Adrenal gland (tissue), 12 donors: ENCODE data around the gene METTL5. TPM values are rescaled to one million over a fixed set of nuclear protein-coding genes. Genes with fewer than 3 reads are reported as not detected.
"Not testable (repeated sequence)": the region's sequence is repeated elsewhere in the genome, so short reads cannot be mapped to it uniquely, and the experiment has no call there.

ENCODE experiments used
- DNase-seq, 7 donors: peaks; one replicate each; pipeline ENCODE4 v3.0.0-alpha.2; 2019 to 2020
- H3K27ac ChIP-seq, 5 donors: fragments of 200-600 bp; sonication (generic) in 4 of 5; 1 replicate in 3 of 5; 2 replicates in 2 of 5; pipeline versions ENCODE4 v1.5.1 to v1.8.0; 2016 to 2020; ENCODE audit warnings: mild to moderate bottlenecking in 1 of 5
- H3K27me3 ChIP-seq: fragments of 200-600 bp; 2 replicates; pipeline ENCODE4 v1.8.0; 2021
- H3K36me3 ChIP-seq, 2 donors: fragments of 200-600 bp; replicated peaks in 1 of 2; 1 replicate in 1 of 2; 2 replicates in 1 of 2; pipeline versions ENCODE4 v1.5.1 to v1.8.0; 2018 to 2022
- H3K4me1 ChIP-seq, 2 donors: fragments of 200-600 bp; replicated peaks in 1 of 2; 1 replicate in 1 of 2; 2 replicates in 1 of 2; pipeline versions ENCODE4 v1.5.1 to v1.8.0; 2018 to 2021
- H3K4me3 ChIP-seq, 4 donors: fragments of 200-600 bp; sonication (generic) in 3 of 4; one replicate each; pipeline ENCODE4 v1.5.1; 2016 to 2018
- H3K9me3 ChIP-seq, 3 donors: fragments of 200-600 bp; sonication (generic) in 1 of 3; replicated peaks in 1 of 3; 1 replicate in 2 of 3; 2 replicates in 1 of 3; pipeline versions ENCODE4 v1.5.1 to v1.8.0; 2016 to 2021
- CTCF ChIP-seq, 6 experiments: fragments of 450-650 bp in 4 of 6; fragments of 200-600 bp in 2 of 6; sonication (generic) in 1 of 6; IDR thresholded peaks; 1 replicate in 5 of 6; 2 replicates in 1 of 6; pipeline versions ENCODE4 v1.5.1 to v1.8.0; 2016 to 2021; ENCODE audit warnings: antibody characterized with exemption in 6 of 6, mild to moderate bottlenecking in 2 of 6, moderate library complexity in 1 of 6
- POLR2A ChIP-seq, 2 donors: fragments of 450-650 bp; IDR thresholded peaks; one replicate each; pipeline ENCODE4 v1.6.1; 2017; ENCODE audit warnings: antibody characterized with exemption in 2 of 2, mild to moderate bottlenecking in 2 of 2, moderate library complexity in 1 of 2
- WGBS, 4 donors: extraction: QIAGEN DNeasy Blood & Tissue Kit in 2 of 4; methylation state at CpG; one replicate each; pipeline versions ENCODE4 v1.1.5 to v1.1.7; 2013 to 2017; 5-methylcytosine and 5-hydroxymethylcytosine counted together
- intact Hi-C, 2 donors: fragments of 100-400 bp; cut with DNase I; formaldehyde crosslinking; loops; one replicate each; pipeline versions ENCODE4 v1.14.1 to v1.15.0; 2022 to 2023
- polyA plus RNA-seq, 3 donors: library from polyadenylated mRNA; stranded (reverse); fragments of 200-250 nt in 2 of 3; fragments of 350-450 nt in 1 of 3; fragmentation: Illumina TruSeq in 1 of 3; extraction: RNeasy Lipid Tissue Mini Kit (QIAGEN cat#74804) in 1 of 3; gene quantifications; one replicate each; pipeline ENCODE4 v1.2.3, GENCODE V29; 2013 to 2014
- total RNA-seq, 9 donors: library from RNA; depleted of rRNA in 4 of 9; stranded (reverse); fragments of >200 nt in 4 of 9; fragments of 120-200 nt in 1 of 9; fragmentation: NEBNext Ultra II Directional in 1 of 9; extraction: Animal tissue kit (Norgen Biotek cat#: 25700) in 1 of 9; gene quantifications; one replicate each; pipeline versions ENCODE4 v1.1.0 to v1.2.4, GENCODE V29; 2013 to 2023
- donor health status: healthy with polysubstance abuse.
- donor health status: Bipolar disorder and iron deficiency.
- donor health status: DM: yes; HTN: yes; CAD: no.
- donor health status: DM: no; HTN: no; CAD: no.
- donor health status: DM: no; HTN: no; CAD: no.
- donor health status: DM: yes; HTN: yes; CAD: no.

METTL5 gene
- total and polyA plus RNA-seq, 12 donors: 18.2 to 89.1 (median 50.2) TPM

DNA sequence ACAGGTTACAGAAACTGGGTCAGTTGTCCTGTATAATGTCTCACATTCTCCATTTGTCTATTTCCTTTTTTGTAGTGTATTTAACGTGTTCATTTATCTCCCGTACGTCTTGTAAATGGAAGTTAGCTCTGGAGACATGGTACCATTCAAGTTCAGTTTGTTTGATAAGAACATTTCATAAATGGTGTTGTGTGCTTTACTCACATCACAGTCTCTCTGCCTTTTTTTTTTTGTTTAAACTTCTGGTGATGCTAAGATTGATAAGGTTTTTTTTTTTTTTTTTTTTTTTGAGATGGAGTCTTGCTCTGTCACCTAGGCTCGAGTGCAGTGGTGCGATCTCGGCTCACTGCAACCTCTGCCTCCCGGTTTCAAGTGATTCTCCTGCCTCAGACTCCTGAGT lies 44.2 kb upstream of the METTL5 start:
- intact Hi-C loops: no loop called here
- H3K4me3 ChIP-seq: no peak overlapping the region

GRCh38 chr2:169867579-169867978 lies 42.9 kb upstream of the METTL5 start:
- Histone ChIP-seq H3K9me3 (no peaks in the 10 kb centered on the region), H3K4me3 (no peak overlapping the region), H3K27ac (no peak overlapping the region), H3K27me3 (no peaks in the 10 kb centered on the region), H3K4me1 (peaks cover 0 to 19% of the 10 kb centered on the region in 2 donors), H3K36me3 (no peaks in the 10 kb centered on the region)
- TF ChIP-seq POLR2A (IDR thresholded peaks at IDR 0.05): no peak
- no peak for TF ChIP-seq CTCF (IDR thresholded peaks at IDR 0.05)
- intact Hi-C loops: no loop called here
- no peak for DNase-seq
- WGBS, 4 donors: 88 to 93% (median 89%) methylated on average over 3 of the region's 3 CpGs

More for the DNA sequence above, 44.2 kb upstream of the METTL5 start:
- 76 to 85% (median 84%) methylated on average over 6 to 7 of the region's 7 CpGs for WGBS, 4 donors
- no peak for DNase-seq
- Histone ChIP-seq H3K27ac (no peak overlapping the region), H3K9me3 (no peaks in the 10 kb centered on the region), H3K36me3 (no peaks in the 10 kb centered on the region), H3K4me1 (peaks cover 0 to 11% of the 10 kb centered on the region in 2 donors), H3K27me3 (no peaks in the 10 kb centered on the region)
- TF ChIP-seq POLR2A (IDR thresholded peaks at IDR 0.05): no peak
- TF ChIP-seq CTCF (IDR thresholded peaks at IDR 0.05): no peak

DNA sequence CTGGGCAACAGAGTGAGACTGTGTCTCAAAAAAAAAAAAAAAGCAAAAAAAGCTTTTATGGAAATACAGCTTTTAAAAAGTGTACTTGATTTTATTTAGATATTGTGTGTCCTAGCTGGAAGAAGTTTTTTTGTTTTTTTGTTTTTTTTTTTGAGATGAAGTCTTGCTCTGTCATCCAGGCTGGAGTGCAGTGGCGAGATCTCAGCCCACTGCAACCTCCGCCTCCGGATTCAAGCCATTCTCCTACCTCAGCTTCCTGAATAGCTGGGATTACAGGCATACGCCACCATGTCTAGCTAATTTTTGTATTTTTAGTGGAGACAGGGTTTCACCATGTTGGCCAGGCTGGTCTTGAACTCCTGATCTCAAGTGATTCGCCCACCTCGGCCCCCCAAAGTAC lies 41.5 kb upstream of the METTL5 start:
- H3K9me3 ChIP-seq, DNase-seq, intact Hi-C loops, H3K36me3 ChIP-seq, H3K27ac ChIP-seq, H3K27me3 ChIP-seq, H3K4me3 ChIP-seq: not testable (repeated sequence)
- H3K4me1 ChIP-seq: peaks cover 0 to 19% of the 10 kb centered on the region in 2 donors
- 94 to 99% (median 96%) methylated on average over 6 of the region's 6 CpGs for WGBS, 4 donors

DNA sequence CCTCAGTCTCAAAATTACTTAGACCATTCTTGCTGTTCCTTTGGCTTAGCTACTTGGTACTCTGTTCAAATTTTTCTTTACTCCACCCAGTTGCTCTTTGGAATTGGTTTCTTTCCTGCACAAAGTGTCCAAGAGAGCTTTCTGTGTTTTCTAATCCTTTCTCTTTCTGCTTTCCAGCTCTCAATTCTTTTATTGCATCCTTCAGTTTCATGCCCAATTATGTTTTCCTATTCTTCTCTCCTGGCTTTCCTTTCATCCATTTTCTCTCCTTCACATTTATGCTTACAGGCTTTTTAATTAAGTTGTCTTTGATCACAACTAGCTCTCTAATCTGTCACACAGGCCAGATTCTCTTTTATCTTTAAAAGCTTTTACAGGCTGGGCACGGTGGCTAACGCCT lies 40.8 kb upstream of the METTL5 start:
- intact Hi-C loops: no loop called here
- no peak for DNase-seq
- Histone ChIP-seq H3K27me3 (no peaks in the 10 kb centered on the region), H3K4me3 (no peak overlapping the region), H3K9me3 (no peaks in the 10 kb centered on the region), H3K4me1 (peaks cover 0 to 12% of the 10 kb centered on the region in 2 donors), H3K27ac (no peak overlapping the region), H3K36me3 (no peaks in the 10 kb centered on the region)
- TF ChIP-seq CTCF (IDR thresholded peaks at IDR 0.05) (no peak), POLR2A (IDR thresholded peaks at IDR 0.05) (no peak)
- 77 to 91% (median 89%) methylated on average over 2 of the region's 2 CpGs for WGBS, 4 donors

GRCh38 chr2:169862816-169863215 lies 38.1 kb upstream of the METTL5 start:
- WGBS, 4 donors: 86 to 87% (median 86%) methylated on average over 2 of the region's 2 CpGs
- Histone ChIP-seq H3K27ac (no peak overlapping the region), H3K9me3 (no peaks in the 10 kb centered on the region), H3K36me3 (no peaks in the 10 kb centered on the region), H3K4me1 (peaks cover 0 to 9% of the 10 kb centered on the region in 2 donors), H3K4me3 (no peak overlapping the region), H3K27me3 (no peaks in the 10 kb centered on the region)
- TF ChIP-seq POLR2A (IDR thresholded peaks at IDR 0.05): no peak
- TF ChIP-seq CTCF (IDR thresholded peaks at IDR 0.05): no peak
- no peak for DNase-seq
- intact Hi-C loops: no loop called here
